Esophagus squamous epithelium (tissue), 5 donors: Measurements from ENCODE around the gene EMB. TPM values are rescaled to one million over a fixed set of nuclear protein-coding genes. Genes with fewer than 3 reads are reported as not detected.
"Not testable (repeated sequence)": the region's sequence is repeated elsewhere in the genome, so short reads cannot be mapped to it uniquely, and the experiment has no call there.

Experiments
- DNase-seq: peaks from one replicate; lab custom pipeline; 2025; lab: John Stamatoyannopoulos, UW
- H3K27ac ChIP-seq, 4 donors: fragments of 200-600 bp; sonication (generic); one replicate each; pipeline ENCODE4 v1.5.1; 2016 to 2019; ENCODE audit warnings: mild to moderate bottlenecking in 1 of 4
- H3K27me3 ChIP-seq, 4 donors: fragments of 200-600 bp; sonication (generic); 1 replicate in 3 of 4; 2 replicates in 1 of 4; pipeline versions ENCODE4 v1.5.1 to v1.6.0; 2017 to 2021; ENCODE audit warnings: antibody characterized with exemption in 1 of 4
- H3K36me3 ChIP-seq, 3 donors: fragments of 200-600 bp; sonication (generic); one replicate each; pipeline ENCODE4 v1.5.1; 2016 to 2019
- H3K4me1 ChIP-seq, 3 donors: fragments of 200-600 bp; sonication (generic); one replicate each; pipeline ENCODE4 v1.5.1; 2017 to 2019
- H3K4me3 ChIP-seq, 4 donors: fragments of 200-600 bp; sonication (generic); 1 replicate in 3 of 4; 2 replicates in 1 of 4; pipeline ENCODE4 v1.5.1; 2016 to 2019; ENCODE audit warnings: mild to moderate bottlenecking in 2 of 4, moderate library complexity in 1 of 4
- H3K9me3 ChIP-seq, 3 donors: fragments of 200-600 bp; sonication (generic); one replicate each; pipeline ENCODE4 v1.5.1; 2016 to 2019
- POLR2A ChIP-seq, 4 donors: fragments of 450-650 bp; IDR thresholded peaks; one replicate each; pipeline ENCODE4 v1.6.1; 2017; ENCODE audit warnings: antibody characterized with exemption in 4 of 4, mild to moderate bottlenecking in 4 of 4, moderate library complexity in 3 of 4
- WGBS, 2 donors: methylation state at CpG; one replicate each; pipeline ENCODE4 v1.1.5; 2018; 5-methylcytosine and 5-hydroxymethylcytosine counted together
- intact Hi-C: fragments of 100-400 bp; cut with DNase I; formaldehyde crosslinking; loops from one replicate; pipeline ENCODE4 v1.15.0; 2022
- total RNA-seq, 4 donors: library from RNA; depleted of rRNA; stranded (reverse); fragments of >200 nt; gene quantifications; one replicate each; pipeline ENCODE4 v1.1.0, GENCODE V29; 2016
- TF ChIP-seq, protein P1 (sequence below), 6 experiments: fragments of 450-650 bp in 4 of 6; fragments of 200-600 bp in 2 of 6; sonication (generic) in 2 of 6; IDR thresholded peaks; one replicate each; pipeline ENCODE4 v1.5.1; 2016 to 2019; ENCODE audit warnings: antibody characterized with exemption in 6 of 6, mild to moderate bottlenecking in 4 of 6, moderate library complexity in 4 of 6
- donor health status: DM: yes; HTN: yes; CAD: no.

The EMB gene
- total RNA-seq, 4 donors from 2014 or later = 2.2 to 16.4 (median 9.4) TPM

DNA sequence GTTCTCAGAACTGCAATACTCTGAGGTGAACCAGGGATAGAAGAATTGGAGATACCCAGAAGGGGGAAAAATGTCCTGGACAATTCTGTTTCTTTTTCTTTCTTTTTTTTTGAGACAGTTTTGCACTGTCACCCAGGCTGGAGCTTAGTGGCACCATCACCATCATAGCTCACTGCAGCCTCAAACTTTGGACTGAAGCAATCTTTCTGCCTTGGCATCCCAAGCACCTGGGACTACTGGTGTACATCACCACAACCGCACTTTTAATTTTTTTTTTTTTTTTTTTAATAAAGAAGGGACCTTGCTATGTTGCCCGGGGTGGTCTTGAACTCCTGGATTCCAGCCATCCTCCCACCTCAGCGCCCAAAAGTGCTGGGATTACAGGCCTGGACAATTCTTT lies 1.9 kb downstream of the EMB start:
- 70 to 83% methylated on average over 3 of the region's 3 CpGs for WGBS, 2 donors
- H3K36me3 ChIP-seq = no peaks in the 10 kb centered on the region
- TF ChIP-seq, protein P1, sequence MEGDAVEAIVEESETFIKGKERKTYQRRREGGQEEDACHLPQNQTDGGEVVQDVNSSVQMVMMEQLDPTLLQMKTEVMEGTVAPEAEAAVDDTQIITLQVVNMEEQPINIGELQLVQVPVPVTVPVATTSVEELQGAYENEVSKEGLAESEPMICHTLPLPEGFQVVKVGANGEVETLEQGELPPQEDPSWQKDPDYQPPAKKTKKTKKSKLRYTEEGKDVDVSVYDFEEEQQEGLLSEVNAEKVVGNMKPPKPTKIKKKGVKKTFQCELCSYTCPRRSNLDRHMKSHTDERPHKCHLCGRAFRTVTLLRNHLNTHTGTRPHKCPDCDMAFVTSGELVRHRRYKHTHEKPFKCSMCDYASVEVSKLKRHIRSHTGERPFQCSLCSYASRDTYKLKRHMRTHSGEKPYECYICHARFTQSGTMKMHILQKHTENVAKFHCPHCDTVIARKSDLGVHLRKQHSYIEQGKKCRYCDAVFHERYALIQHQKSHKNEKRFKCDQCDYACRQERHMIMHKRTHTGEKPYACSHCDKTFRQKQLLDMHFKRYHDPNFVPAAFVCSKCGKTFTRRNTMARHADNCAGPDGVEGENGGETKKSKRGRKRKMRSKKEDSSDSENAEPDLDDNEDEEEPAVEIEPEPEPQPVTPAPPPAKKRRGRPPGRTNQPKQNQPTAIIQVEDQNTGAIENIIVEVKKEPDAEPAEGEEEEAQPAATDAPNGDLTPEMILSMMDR (IDR thresholded peaks at IDR 0.05) = no peak
- TF ChIP-seq POLR2A (IDR thresholded peaks at IDR 0.05) = no peak
- peaks cover 0 to 10% (median 0%) of the 10 kb centered on the region in 4 donors for H3K27me3 ChIP-seq
- H3K4me3 ChIP-seq = no peak overlapping the region
- intact Hi-C loops = no loop called here
- H3K27ac ChIP-seq = no peak overlapping the region
- no peaks in the 10 kb centered on the region for H3K9me3 ChIP-seq
- no peak for DNase-seq
- peaks cover 0 to 18% (median 0%) of the 10 kb centered on the region in 3 donors for H3K4me1 ChIP-seq

DNA sequence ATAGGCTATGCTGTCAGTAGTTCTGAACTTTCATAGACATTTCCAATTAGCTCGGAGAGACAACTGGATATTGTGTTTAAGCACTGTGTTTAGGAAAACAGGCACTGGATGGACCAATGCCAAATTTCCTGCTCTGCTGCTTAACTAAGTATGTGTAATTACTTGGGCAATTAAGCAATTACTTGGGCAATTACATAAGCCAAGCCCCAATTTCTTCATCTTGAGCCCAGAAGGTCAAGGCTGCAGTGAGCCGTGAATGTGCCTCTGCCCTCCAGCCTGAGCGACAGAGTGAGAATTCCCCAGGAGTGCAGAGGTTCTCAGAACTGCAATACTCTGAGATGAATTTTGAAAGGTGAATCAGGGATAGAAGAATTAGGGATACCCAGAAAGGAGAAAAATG lies 3.0 kb downstream of the EMB start:
- H3K4me3 ChIP-seq, intact Hi-C loops, H3K36me3 ChIP-seq, H3K9me3 ChIP-seq, H3K27ac ChIP-seq, DNase-seq: not testable (repeated sequence)
- peaks cover 0 to 10% (median 0%) of the 10 kb centered on the region in 4 donors for H3K27me3 ChIP-seq
- 70 to 75% methylated on average over 3 of the region's 3 CpGs for WGBS, 2 donors
- H3K4me1 ChIP-seq = peaks cover 0 to 18% (median 0%) of the 10 kb centered on the region in 3 donors

DNA sequence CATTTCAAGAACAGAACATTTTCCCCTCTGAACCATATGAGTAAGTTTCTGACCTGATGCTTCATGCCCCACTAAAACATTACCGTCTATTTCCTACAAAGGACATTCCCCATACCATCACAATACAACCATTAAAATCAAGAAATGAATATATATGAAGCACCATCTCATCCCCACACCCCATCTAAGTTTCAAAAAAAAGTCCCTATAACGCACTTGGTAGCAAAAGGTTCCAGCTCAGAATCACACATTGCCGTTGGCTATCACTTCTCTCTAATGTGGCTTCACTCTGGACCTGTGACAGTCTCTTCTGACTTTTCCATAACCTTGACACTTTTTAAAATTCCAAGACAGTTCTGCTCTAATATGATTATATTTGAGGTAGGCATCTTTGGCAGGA lies 5.9 kb downstream of the EMB start:
- Histone ChIP-seq H3K36me3 (no peaks in the 10 kb centered on the region), H3K4me3 (no peak overlapping the region), H3K27ac (no peak overlapping the region), H3K27me3 (no peaks in the 10 kb centered on the region), H3K4me1 (peaks cover 0 to 16% (median 0%) of the 10 kb centered on the region in 3 donors), H3K9me3 (no peaks in the 10 kb centered on the region)
- intact Hi-C loops = no loop called here
- 68 to 74% methylated on average over 3 of the region's 3 CpGs for WGBS, 2 donors
- TF ChIP-seq POLR2A (IDR thresholded peaks at IDR 0.05) = no peak
- TF ChIP-seq, protein P1 (IDR thresholded peaks at IDR 0.05) = no peak
- DNase-seq = no peak

DNA sequence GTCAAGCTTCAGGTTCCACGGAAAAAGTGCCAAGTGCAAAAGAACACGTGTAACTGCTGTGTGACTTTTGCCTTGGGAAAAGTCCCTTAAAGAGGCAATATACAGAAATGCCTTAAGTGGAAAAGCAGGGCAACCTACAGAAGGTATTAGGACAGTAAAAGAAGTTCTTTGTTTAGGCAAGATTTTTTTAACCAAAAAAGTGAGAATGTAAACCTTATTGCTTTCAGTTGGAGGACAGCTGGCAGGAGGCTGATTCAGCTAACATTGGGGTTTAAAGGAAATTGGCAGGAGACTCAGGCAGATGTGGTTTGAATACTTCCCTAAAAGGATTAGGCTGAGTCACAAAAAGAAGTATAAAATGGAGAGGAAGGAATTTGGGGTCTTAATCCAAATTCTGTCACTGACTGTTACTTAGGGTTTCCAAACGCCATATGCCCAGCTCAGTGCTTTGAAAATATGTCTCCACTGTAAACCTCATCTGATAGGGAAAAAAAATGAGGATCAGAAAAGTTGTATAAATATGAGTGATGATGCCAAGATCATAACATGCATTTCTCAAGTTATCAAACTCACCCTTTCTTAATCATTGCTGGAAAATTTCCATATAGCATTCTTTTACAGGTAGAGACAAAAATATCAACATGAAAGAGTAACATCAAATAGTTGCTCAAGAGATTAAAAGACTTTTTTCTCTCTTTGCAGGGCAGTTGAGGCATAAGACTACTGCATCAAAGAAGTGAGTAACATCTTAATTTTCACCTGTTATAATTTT lies 9.8 kb downstream of the EMB start:
- 22 to 30% methylated on average over 3 of the region's 3 CpGs for WGBS, 2 donors
- H3K4me3 ChIP-seq, DNase-seq, H3K27me3 ChIP-seq, H3K9me3 ChIP-seq, intact Hi-C loops, H3K36me3 ChIP-seq: not testable (repeated sequence)
- Histone ChIP-seq H3K27ac (peak overlapping the region in 1 of 4 donors; percentile 29), H3K4me1 (peaks cover 0 to 14% (median 0%) of the 10 kb centered on the region in 3 donors)

DNA sequence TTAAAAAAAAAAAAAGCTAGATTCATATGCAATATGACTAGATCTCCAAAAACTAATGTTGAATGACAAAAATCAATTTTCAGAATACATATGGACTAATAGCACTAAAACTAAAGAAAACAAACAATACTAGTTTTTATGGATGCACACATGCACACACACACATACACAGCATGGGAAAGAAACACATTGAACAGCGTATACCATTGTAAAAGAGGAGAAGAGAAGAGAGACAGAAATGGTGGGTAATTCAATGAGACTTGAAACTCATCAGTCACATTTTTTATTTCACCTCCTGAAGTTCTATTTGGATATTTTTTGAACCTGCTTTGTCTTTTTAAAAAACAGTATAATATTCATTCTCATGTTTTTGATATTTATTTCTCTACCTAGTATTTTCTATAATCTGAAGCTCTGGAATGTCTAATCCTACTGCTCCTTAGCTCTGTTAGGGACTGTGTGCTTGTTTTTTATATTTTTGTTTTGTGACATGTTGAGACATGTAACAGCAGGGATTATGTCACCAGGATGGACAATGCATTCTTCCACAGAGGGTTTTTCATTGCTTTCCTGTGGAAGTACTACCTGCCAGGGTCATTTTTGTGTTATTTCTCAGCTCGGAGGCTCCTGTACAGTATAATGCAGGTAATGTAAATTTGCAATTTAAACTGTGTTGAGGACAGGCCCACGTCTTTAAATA lies 17.8 kb downstream of the EMB start:
- H3K36me3 ChIP-seq, intact Hi-C loops, H3K9me3 ChIP-seq, H3K4me1 ChIP-seq, H3K4me3 ChIP-seq, H3K27ac ChIP-seq, H3K27me3 ChIP-seq, DNase-seq: not testable (repeated sequence)
- 62 to 68% methylated on average over 3 of the region's 3 CpGs for WGBS, 2 donors

DNA sequence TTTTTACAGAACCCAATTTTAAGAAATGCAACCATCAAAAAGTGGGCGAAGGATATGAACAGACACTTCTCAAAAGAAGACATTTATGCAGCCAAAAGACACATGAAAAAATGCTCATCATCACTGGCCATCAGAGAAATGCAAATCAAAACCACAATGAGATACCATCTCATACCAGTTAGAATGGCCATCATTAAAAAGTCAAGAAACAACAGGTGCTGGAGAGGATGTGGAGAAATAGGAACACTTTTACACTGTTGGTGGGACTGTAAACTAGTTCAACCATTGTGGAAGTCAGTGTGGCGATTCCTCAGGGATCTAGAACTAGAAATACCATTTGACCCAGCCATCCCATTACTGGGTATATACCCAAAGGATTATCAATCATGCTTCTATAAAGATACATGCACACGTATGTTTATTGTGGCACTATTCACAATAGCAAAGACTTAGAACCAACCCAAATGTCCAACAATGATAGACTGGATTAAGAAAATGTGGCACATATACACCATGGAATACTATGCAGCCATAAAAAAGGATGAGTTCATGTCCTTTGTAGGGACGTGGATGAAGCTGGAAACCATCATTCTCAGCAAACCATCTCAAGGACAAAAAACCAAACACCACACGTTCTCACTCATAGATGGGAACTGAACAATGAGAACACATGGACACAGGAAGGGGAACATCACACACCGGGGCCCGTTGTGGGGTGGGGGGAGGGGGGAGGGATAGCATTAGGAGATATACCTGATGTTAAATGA lies 19.7 kb downstream of the EMB start:
- intact Hi-C loops = not testable (repeated sequence)

More for the DNA sequence above, 19.7 kb downstream of the EMB start:
- not testable (repeated sequence) for H3K4me1 ChIP-seq, H3K27me3 ChIP-seq, DNase-seq, H3K27ac ChIP-seq, H3K36me3 ChIP-seq, H3K4me3 ChIP-seq, H3K9me3 ChIP-seq
- 81 to 88% methylated on average over 3 to 5 of the region's 7 CpGs for WGBS, 2 donors
